ENCODE results near the gene HOXB4.

- TF ChIP-seq, protein P1, sequence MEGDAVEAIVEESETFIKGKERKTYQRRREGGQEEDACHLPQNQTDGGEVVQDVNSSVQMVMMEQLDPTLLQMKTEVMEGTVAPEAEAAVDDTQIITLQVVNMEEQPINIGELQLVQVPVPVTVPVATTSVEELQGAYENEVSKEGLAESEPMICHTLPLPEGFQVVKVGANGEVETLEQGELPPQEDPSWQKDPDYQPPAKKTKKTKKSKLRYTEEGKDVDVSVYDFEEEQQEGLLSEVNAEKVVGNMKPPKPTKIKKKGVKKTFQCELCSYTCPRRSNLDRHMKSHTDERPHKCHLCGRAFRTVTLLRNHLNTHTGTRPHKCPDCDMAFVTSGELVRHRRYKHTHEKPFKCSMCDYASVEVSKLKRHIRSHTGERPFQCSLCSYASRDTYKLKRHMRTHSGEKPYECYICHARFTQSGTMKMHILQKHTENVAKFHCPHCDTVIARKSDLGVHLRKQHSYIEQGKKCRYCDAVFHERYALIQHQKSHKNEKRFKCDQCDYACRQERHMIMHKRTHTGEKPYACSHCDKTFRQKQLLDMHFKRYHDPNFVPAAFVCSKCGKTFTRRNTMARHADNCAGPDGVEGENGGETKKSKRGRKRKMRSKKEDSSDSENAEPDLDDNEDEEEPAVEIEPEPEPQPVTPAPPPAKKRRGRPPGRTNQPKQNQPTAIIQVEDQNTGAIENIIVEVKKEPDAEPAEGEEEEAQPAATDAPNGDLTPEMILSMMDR (IDR thresholded peaks at IDR 0.05; ENCODE audit: low read length) = no peak
- TF ChIP-seq EZH2 (optimal IDR thresholded peaks at IDR 0.05; ENCODE audit: low read depth, low read length) = no peak
Measured at GRCh38 chr17:48591255-48592056, 13.3 kb upstream of the HOXB4 start.

Data from MM.1S (cell line).